ENCODE measurements around the gene FAM170A.

GRCh38 chr5:119651486-119651885, 22.1 kb downstream of the FAM170A start:
- TF ChIP-seq EZH2phosphoT487 (IDR thresholded peaks at IDR 0.05) (no peak), CTCF (IDR thresholded peaks at IDR 0.05) (no peak)
